GM08714 (cell line): ENCODE results near the gene KAT6B.

ENCODE experiments used
- H3K4me3 ChIP-seq: fragments of 200-500 bp; sonication (Bioruptor generic); 2 replicates; pipeline ENCODE4 v1.5.1; 2014; ENCODE audit warnings: mild to moderate bottlenecking, low read length, inconsistent platforms
- ZNF274 ChIP-seq: IDR thresholded peaks from 2 replicates; pipeline ENCODE4 v1.6.1; 2012; ENCODE audit warnings: mild to moderate bottlenecking, low read depth, low read length

KAT6B gene

GRCh38 chr10:74813381-74814259 is 12.8 kb upstream of the KAT6B start:
- no peak overlapping the region for H3K4me3 ChIP-seq
- no peak for TF ChIP-seq ZNF274

GRCh38 chr10:74814797-74815196 is 11.6 kb upstream of the KAT6B start:
- no peak overlapping the region for H3K4me3 ChIP-seq
- TF ChIP-seq ZNF274: no peak

- TF ChIP-seq ZNF274: no peak
- H3K4me3 ChIP-seq: no peak overlapping the region
Measured at GRCh38 chr10:74816824-74817498, 9.4 kb upstream of the KAT6B start.

GRCh38 chr10:74821501-74821900 is 4.9 kb upstream of the KAT6B start:
- no peak overlapping the region for H3K4me3 ChIP-seq
- no peak for TF ChIP-seq ZNF274

- TF ChIP-seq ZNF274: no peak
- H3K4me3 ChIP-seq: no peak overlapping the region
Measured at GRCh38 chr10:74822101-74822500, 4.3 kb upstream of the KAT6B start.

- H3K4me3 ChIP-seq: no peak overlapping the region
- no peak for TF ChIP-seq ZNF274
Measured at GRCh38 chr10:74822521-74823089, 3.8 kb upstream of the KAT6B start.

- H3K4me3 ChIP-seq: peak overlapping the region; percentile 76; the same call in 1 of the 2 replicates
- TF ChIP-seq ZNF274: no peak
Measured at GRCh38 chr10:74823791-74824183, 2.6 kb upstream of the KAT6B start.

GRCh38 chr10:74824184-74824899 is 2.1 kb upstream of the KAT6B start:
- TF ChIP-seq ZNF274: no peak

GRCh38 chr10:74824900-74825370 is 1.5 kb upstream of the KAT6B start:
- TF ChIP-seq ZNF274: no peak

More at GRCh38 chr10:74824184-74824899, 2.1 kb upstream of the KAT6B start:
- H3K4me3 ChIP-seq: peak overlapping the region; percentile 76; the same call in 1 of the 2 replicates

GRCh38 chr10:74825371-74826141 is 844 bp upstream of the KAT6B start:
- peak overlapping the region; percentile 76 for H3K4me3 ChIP-seq
- TF ChIP-seq ZNF274: no peak

More at GRCh38 chr10:74824900-74825370, 1.5 kb upstream of the KAT6B start:
- H3K4me3 ChIP-seq: peak overlapping the region; percentile 76

GRCh38 chr10:74827045-74827441 is 643 bp downstream of the KAT6B start:
- peak overlapping the region; percentile 82 for H3K4me3 ChIP-seq
- no peak for TF ChIP-seq ZNF274

- no peak for TF ChIP-seq ZNF274
- H3K4me3 ChIP-seq: peak overlapping the region; percentile 82
Measured at GRCh38 chr10:74827694-74828093, 1.3 kb downstream of the KAT6B start.

GRCh38 chr10:74828946-74829345 is 2.5 kb downstream of the KAT6B start:
- H3K4me3 ChIP-seq: no peak overlapping the region
- no peak for TF ChIP-seq ZNF274
